HG03565 (cell line): Measurements from ENCODE around the gene SERINC5.
A peak's percentile ranks its signal among the peaks of the same experiment; 100 is the strongest.
"Not testable (repeated sequence)": the region's sequence is repeated elsewhere in the genome, so short reads cannot be mapped to it uniquely, and the experiment has no call there.

Experiments
- ATAC-seq: cut with Tn5 transposase; IDR thresholded peaks from one replicate; pipeline ENCODE4 v1.9.1; 2021; ENCODE audit warnings: mild to moderate bottlenecking, moderate library complexity; ENCODE audit not compliant: unreplicated experiment

The SERINC5 gene

DNA sequence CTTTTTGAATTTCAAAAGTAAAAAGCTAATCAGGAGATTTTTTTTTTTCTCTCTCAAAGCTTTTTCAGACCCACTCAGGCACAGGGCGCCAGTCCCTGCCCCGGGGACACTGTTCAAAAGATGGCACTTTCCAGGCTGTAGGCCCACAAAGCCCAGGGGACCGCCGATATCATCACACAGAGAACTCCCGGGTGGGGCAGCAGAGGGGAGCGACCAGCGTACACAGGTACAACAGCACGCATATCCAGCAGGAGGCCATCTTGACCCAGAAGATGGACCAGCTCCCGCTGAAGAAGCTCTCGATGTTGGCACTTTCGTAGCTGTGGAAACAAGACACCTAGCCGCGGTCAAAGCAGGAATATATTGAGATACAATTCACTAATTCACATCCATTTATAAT is 112.4 kb downstream of the SERINC5 start:
- no peak for ATAC-seq

DNA sequence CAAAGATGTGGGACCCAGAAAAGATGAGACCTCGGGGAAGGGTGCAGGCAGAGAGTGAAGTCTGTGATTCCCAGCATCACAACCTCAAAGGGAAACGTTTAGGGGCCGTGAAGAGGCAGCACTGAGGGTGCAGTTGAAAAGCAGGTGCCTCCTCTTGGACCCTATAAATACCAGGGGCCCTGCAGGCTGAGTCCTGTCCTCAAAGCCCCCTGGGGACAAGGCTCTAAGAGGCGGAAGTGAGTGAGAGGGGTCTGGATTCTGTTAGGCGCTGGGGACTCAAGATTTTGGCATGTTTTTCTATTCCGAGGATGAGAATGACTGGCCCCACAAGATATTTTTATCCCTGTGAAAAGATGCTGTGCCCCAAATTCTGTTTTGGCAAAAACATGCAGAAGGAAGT is 112.9 kb downstream of the SERINC5 start:
- no peak for ATAC-seq

DNA sequence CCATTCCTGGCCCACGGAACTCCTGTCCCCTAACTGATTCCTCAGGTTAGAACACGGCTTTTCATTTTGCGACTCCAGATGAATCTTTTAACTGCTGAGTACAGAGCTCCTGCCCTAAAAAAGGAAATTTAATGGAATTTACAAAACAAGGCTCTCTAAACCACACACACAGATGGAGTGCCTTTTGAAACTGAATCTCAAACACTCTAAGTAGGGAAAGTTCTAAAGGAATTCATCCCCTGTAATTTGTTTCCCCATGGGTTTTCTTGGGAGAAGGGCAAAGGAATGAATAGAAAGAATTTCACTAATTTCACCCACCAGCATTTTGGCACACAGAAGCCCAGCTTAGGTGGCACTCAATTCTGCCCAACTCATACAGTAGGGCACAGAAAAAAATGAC is 114.2 kb downstream of the SERINC5 start:
- no peak for ATAC-seq

DNA sequence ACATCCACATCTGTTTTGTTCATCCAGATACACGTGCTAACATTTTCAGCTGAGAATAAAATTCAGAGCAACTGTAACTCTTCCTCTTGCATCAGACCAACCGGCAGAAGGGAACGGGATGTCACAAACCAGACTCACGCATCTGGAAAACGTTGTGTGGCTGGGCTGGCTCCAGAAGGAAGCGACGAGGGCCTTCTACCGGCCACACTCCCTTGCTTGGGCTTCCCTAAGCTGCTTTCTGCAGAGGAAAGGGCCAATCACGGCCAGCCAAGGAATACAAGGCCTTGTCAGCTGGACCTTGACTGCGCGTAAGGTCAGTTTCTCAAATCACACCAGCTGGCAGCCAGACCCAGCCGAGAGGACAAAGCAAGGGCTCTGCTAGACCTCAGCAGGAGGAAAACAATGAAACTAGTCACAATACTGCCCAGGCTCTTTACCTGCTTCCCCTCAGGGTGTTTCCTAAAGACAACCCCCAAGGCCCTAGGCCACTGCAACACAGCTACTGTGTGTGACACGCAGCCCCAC is 114.6 kb downstream of the SERINC5 start:
- ATAC-seq = no peak

DNA sequence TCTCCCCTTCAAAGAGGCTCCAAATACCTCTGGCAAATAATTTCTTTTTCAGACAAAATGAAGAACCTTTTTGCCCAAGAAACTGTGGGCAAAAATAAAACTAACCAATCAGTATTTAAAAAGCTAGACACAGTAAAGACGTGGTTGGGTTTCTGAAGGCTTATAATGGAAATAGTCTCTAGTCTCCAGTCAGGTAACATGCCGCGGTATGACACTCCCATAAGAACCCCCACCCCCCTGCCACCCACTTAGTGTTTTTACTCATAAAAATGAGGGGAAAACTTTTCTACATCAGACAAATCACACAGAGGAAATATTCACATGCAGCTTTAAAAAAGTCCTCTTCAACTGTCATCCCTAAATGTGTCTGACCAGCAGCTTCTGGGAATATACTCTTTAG is 115.4 kb downstream of the SERINC5 start:
- no peak for ATAC-seq

DNA sequence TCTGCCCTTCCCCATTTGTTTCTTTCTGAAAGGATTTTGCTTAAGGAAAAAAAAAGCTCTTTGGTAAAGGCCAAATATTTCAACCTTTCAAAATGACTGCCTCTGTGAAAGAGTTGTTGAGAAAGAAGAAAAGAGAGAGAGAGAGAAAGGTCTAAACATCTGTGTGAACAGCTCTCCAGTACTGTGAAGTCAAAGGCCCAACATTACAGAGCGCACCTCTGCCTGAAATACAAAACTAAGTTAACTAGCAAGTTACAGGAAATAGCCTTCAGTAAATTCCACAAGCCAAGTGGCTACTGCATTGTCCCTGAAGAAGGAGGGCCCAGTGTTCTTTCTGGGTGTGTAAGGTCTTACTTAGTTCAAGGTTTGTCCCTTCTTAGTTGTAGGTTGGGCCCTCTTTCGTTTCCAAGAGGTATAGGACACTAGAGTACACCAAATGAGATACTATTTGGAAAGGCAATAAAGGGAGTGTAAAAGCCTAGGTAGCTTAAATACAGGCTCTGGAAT is 116.3 kb downstream of the SERINC5 start:
- no peak for ATAC-seq

DNA sequence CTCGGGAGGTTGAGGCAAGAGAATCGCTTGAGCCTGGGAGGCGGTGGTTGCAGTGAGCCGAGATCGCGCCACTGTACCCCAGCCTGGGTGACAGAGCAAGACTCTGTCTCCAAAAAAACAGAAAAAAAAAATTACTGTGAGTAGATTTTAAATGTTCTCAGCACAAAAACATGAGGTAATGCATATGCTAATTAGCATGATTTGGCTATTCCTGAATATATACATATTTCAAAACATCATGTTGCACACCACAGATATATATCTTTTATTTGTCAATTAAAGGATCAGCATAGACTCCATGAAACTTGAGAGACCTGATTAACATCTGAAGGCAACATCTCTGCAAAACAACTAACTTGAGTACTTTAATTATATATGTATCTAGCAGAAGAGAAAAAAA is 117.4 kb downstream of the SERINC5 start:
- no peak for ATAC-seq

DNA sequence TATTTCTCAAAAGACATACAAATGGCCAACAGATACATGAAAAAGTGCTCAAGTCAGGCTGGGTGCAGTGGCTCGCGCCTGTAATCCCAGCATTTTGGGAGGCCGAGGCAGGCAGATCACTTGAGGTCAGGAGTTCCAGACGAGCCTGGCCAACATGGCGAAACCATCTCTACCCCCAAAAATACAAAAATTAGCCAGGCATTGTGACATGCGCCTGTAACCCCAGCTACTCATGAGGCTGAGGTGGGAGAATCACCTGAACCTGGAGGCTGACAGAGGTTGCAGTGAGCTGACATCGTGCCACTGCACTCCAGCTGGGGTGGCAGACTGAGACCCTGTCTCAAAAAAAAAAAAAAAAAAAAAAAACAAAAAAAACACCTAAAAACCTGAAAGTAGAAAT is 119.0 kb downstream of the SERINC5 start:
- not testable (repeated sequence) for ATAC-seq

DNA sequence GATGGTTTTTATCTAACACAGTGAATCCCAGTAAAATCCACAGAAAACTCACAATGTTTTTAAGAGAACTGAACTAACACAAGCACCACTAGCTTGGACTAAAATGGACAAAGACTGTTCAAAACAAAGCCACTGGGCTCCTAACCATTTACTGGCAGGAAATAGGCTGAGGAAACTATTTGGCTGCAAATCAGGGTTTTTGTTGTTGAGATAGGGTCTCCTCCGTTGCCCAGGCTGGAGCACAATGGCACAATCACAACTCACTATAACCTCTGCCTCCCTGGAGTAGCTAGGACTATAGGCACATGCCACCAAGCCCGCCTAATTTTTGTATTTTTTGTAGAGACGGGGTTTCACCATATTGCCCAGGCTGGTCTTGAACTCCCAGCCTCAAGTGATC is 121.0 kb downstream of the SERINC5 start:
- ATAC-seq = no peak

DNA sequence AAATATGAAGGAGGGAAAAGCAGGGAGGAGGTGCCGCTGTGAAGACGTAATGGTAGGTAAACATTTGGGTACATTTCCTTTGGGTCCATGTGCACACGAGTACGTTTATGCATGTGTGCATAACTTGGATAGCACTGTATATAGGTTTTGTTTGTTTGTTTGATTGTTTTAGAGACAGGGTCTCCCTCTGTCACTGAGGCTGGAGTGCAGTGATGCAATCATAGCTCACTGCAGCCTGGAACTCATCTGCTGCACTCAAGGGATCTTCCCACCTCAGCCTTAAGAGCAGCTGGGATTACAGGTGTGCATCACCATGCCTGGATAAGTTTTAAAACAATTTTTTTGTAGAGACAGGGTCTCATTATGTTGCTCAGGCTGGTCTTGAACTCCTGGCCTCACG is 126.7 kb downstream of the SERINC5 start:
- no peak for ATAC-seq

DNA sequence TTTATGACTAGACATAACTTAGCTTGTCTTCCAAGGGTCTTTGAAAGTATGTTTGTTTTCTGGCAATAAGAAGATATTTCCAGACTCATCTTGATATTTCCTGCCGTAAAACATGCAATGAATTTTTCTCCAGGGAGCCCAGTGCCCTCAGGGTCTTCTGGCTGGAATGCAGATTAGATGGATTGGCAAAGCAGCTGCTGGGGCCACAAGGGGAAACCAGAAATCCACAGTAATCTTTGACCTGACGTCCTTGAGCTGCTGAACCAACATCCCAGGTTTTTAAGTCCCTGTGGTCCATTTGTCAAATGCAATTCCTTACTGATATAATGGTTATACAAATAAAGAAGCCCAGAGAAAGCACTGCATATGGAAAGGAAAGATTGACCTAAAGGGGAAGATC is 127.7 kb downstream of the SERINC5 start:
- no peak for ATAC-seq

DNA sequence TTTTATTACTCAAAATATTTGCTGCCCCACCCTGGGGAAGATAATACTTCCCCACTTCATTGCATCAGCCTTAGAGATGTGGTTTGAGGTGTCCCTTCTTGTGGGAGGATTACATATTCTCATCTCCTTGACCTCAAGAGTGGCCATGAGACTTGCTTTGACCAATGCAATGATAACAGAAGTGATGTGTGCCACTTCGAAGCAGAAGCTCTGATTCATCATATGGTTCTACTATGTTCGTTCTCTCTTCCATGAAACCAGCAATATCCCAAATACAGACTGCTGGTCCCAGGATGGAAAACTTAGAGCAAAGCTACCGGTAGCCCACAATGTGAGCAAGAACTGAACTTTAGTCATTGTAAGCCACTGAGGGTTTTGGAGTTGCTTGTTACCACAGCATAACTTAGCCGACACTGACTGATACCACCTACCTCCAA is 128.7 kb downstream of the SERINC5 start:
- peak; percentile 36 for ATAC-seq

DNA sequence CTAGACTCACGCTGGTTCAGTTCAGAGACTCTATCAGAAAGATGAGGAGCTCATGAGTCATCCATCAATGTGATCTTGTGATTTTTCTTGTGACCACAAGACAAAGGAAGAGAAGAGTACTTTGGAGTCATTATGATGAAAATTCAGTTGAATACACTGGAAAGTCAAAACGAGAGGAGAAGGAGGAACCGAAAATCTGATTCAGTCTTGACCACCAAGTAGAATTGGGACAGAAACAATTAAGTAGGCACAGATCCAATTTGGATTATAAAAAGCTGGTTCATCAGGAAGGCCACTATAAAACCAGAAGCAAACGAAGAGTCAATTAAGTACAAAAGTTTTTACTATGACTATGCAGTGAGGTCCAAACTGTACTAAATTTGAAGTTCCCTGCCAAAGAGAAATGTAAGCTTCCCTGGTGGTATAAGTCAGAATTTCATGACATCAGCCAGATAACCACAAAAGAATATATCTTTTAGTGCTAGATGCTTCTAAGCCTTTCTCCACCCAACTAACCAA is 129.8 kb downstream of the SERINC5 start:
- ATAC-seq = peak; percentile 57

DNA sequence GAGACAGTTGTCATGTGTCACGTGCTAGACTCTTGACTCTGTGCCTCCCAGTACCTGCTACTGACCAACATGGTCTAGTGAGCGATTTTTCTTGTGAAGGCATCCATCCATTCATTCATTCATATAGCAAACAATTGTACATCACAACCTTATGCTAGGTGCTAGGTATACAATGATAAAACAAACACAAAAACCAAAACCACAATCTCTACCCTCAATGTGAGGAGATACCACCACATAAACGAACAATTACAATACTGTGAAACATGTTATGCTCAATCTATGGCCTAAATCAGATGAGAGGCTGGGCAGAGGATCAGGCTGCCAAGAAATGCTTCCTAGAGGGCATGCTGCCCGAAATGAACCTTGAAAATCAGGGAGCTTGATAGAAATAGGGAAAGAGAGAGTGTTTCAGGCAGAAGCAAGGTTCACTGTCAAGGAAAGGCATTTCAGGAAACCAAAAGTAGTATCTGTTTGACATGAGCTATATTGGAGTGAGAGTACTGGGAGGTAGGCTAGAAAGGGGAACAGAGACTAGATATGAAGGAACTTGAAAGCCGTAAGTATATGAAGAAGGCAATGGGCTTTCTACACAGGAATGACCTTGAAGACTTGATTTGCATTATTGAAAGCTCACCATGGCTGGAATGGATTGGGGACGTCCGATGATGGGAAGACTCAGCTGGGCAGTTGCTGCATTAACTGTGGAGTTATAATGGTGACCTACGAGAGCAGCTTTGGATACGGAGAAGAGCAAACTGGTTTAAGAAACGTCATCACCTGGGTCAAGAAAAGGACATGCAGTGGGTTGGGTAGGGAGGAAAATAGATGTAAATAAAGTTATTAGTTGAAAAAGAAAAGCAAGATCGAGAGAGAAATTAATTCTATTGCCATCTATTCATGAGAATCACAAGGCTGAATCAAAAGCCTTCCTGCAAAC is 130.6 kb downstream of the SERINC5 start:
- peak; percentile 47 for ATAC-seq

DNA sequence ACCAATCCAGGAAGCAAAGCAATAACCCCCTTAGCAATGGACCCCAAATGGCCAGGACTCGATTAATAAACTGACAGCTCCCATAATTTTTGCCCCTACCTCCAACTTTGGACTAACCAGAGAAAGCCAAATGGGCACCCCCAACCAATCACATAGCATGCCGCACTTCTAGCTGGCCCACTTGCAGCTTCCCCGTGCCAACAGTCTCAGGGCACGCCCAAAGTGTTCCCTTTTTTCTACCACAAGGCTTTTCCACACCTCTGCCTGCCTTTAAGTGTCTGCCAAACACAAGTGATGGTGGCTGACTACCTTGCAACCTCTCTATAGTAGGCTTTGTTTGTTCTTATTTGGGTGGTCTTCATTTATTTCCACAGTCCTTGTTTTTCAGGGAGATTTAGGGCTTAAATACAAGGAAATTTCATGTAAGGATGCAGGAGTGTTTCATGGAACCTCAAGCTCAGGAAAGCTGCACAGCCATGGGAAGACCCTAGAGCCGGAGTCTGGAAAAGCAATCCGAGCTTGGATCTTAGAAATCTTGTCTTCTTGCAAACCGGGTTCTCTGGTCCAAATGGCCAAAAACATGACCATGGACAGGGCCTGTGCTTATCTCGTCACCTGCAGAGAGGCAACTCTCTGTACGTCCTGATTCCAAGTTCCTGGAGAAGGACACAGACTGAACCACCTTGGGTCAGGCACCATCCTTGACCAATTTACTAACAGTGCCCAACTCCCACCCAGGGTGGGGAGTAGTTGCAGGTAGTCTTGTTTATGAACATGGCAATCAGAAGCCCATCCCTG is 131.5 kb downstream of the SERINC5 start:
- ATAC-seq = no peak

DNA sequence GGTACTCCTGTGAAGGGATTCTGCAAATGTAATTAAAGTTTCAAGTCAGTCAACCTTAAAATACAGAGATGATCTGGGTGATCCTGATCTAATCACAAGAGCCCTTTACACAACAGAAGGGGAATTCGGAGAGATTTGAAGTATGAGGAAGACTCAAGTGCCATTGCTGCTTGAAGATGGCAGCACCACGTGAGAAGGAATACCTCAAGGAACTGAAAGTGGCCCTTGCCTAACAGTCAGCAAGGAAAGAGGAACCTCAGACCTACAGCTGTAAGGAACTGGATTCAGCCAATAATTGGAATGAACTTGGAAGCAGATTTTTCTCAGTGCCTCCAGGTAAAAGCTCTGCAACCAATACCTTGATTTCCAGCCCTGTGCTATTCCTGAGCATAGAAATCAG is 133.3 kb downstream of the SERINC5 start:
- no peak for ATAC-seq

DNA sequence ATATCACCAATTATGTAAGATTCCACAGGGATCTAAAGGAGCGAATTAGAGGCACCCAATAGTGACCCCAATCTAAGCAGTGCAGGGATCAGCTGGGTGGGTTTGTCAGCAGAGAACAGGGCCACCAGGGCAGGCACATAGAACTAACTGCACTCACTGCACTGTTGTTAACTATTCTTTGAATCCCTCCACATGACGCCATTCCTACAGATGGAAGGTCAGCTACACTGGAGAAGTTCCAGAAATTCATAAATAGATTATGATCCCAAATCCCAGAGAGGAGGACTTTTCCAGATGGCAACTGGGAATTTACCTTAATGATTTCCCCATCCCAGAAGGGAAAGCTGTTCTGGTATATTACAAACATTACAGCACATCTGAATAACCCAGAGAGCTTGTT is 136.5 kb downstream of the SERINC5 start:
- ATAC-seq = no peak

DNA sequence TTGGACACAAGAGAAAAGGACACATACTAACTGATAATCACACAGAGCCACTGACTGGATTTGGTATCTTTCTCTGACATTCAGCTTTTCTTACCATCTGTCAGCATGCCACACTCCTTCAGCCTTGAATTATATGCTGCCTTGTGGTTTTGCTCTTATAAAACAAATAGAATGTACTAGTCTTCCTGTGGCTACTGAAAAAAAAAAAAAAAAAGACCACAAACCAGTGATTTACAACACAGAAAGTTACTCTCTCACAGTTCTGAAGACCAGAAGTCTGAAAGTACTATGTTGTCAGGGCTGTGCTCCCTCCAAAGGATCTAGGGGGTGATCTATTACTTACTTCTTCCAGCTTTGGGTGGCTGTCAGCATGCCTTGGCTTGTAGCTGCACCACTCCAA is 138.4 kb downstream of the SERINC5 start:
- no peak for ATAC-seq

DNA sequence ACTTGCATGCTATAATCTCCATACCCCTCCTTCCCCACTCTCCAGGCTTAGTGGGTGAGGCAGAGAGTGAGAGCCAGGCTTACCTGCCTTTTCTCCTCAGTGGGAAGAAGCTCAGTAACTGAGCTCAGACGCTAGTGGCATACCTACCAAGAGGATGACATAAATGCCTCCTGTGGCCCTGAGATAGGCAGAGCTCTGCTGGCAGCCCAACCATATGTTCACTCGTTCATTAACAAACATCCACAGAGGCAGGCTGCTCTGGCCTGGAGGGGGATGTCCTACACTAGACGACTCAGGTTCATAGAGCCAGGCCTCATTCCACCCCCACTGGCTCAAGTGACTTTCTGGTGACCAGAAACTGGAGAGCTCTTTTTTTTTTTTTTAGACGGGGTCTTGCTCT is 139.4 kb downstream of the SERINC5 start:
- ATAC-seq = no peak

DNA sequence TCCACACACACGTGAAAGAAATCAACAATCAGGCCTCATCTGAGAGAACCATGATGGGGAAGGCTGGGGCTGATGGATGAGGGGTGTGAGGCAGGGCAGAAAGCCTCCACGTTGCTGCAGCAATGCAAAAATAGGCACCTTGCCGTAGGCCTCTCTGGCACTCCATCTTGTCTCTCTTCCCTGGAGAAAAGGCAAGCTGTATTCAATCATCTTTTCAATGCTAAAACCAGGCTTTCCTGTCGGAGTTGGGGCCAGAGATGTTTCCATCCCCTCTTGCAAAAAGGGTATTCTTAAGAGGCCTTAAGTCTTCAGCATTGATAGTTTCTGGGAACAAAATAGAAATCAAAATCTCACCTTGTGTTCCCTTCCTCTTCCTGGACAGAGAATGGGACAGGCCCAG is 139.8 kb downstream of the SERINC5 start:
- no peak for ATAC-seq

DNA sequence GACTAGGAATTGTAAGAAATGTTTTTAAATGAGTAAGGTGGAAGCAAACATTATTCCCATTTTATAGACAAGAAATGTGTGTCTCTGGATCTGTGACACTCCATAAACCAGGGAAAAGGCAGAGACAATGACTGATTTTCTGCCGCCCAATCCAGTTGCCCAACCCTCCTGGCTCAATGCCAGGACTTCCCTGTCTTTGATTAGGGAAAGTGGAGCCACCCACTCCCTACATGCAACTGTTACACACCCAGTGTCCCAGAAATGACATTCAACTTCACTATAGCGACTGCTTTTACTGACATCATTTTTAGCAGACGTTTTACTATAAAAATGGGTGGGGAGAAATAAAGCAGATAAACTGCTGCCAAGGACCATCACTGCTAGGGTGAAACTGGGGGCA is 141.0 kb downstream of the SERINC5 start:
- ATAC-seq = no peak
